Activated T-helper 2 cell treated with anti-CD3 and anti-CD28 coated beads, Interferon-gamma antibody, Interleukin-2, Interleukin-4, amounts not matched to agents 10 μg/mL and 5 μg/mL and 100 μg/mL, durations not matched to agents 14 hours and 24 hours and 36 hours (primary cell): ENCODE data around the gene INTS3. TPM values are rescaled to one million over a fixed set of nuclear protein-coding genes. Genes with fewer than 3 reads are reported as not detected.
"Not testable (repeated sequence)": the region's sequence is repeated elsewhere in the genome, so short reads cannot be mapped to it uniquely, and the experiment has no call there.

ENCODE experiments used
- DNase-seq: peaks from one replicate; pipeline ENCODE4 v3.0.0; 2021; ENCODE audit warnings: low spot score
- H3K27ac Mint-ChIP-seq: one replicate; pipeline ENCODE4 v1.8.0; 2021; ENCODE audit warnings: mixed read lengths
- H3K27me3 Mint-ChIP-seq: one replicate; pipeline ENCODE4 v1.8.0; 2021; ENCODE audit warnings: low read depth, mixed read lengths
- H3K36me3 Mint-ChIP-seq: one replicate; pipeline ENCODE4 v1.8.0; 2021; ENCODE audit warnings: low read depth, mixed read lengths
- H3K4me1 Mint-ChIP-seq: one replicate; pipeline ENCODE4 v1.8.0; 2021; ENCODE audit warnings: low read depth, mixed read lengths
- H3K4me3 Mint-ChIP-seq: one replicate; pipeline ENCODE4 v1.8.0; 2021; ENCODE audit warnings: low read depth, mild to moderate bottlenecking, moderate library complexity, mixed read lengths
- H3K9me3 Mint-ChIP-seq: one replicate; pipeline ENCODE4 v1.8.0; 2021; ENCODE audit warnings: mixed read lengths
- intact Hi-C: fragments of 100-400 bp; cut with micrococcal nuclease; formaldehyde crosslinking; loops from one replicate; pipeline ENCODE4 v1.15.1; 2023
- total RNA-seq: library from RNA; stranded (reverse); gene quantifications from 2 replicates; pipeline ENCODE4 v1.2.3, GENCODE V29; 2022

Gene INTS3
- total RNA-seq, 1 donor from 2014 or later: 54.0 TPM

DNA sequence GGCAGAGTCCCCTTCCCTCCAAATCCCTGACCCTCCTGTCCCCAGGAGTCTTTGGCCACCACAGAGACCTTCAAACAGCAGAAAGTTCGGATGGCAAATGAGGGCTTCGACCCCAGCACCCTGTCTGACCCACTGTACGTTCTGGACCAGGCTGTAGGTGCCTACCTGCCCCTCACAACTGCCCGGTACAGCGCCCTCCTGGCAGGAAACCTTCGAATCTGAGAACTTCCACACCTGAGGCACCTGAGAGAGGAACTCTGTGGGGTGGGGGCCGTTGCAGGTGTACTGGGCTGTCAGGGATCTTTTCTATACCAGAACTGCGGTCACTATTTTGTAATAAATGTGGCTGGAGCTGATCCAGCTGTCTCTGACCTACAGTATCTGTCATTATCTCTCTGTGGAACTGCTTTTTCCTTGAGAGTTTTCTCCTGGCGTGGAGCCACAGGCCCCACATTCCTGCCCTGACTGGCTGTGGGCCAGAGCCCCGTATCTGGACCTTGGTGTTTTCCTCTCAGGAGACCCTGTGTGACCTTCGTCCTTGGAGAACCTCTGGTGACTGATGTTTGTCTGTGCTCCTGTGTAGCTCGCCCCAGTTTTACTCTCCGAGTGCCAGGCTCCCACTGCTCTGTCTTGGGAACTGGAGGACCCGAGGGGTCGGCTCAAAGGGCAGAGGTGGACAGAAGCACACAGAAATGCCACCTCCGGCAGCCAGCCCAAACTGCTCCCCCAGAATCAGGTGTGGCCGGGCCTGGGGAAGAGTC, 52.1 kb downstream of the INTS3 start:
- H3K4me1 Mint-ChIP-seq: peaks cover 14% of the 10 kb centered on the region
- no peak for DNase-seq
- peaks cover 8% of the 10 kb centered on the region for H3K36me3 Mint-ChIP-seq
- H3K27me3 Mint-ChIP-seq: no peaks in the 10 kb centered on the region
- intact Hi-C loops: no loop called here
- no peak overlapping the region for H3K4me3 Mint-ChIP-seq
- no peak overlapping the region for H3K27ac Mint-ChIP-seq
- H3K9me3 Mint-ChIP-seq: no peaks in the 10 kb centered on the region

DNA sequence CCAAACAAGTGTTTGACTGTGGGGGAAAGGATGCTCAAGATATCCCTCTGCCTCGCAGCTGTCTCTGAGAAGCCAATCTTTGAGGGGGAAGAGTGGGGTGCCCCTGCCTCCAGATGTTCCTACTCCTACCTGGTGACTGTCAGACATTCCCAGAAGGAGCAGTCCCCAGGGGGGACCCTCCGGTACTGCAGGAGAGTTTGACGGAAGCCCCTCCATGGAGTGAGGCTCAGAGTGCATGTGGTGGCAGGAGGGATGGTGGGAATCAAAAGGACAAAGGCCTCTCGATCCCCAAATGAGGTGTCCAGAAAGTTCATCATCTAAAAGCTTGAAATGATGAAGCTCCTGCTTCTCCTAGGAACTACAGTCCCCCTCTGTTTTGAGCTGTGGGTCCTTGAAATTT, 52.7 kb downstream of the INTS3 start:
- intact Hi-C loops: no loop called here
- no peak overlapping the region for H3K4me3 Mint-ChIP-seq
- no peak for DNase-seq

DNA sequence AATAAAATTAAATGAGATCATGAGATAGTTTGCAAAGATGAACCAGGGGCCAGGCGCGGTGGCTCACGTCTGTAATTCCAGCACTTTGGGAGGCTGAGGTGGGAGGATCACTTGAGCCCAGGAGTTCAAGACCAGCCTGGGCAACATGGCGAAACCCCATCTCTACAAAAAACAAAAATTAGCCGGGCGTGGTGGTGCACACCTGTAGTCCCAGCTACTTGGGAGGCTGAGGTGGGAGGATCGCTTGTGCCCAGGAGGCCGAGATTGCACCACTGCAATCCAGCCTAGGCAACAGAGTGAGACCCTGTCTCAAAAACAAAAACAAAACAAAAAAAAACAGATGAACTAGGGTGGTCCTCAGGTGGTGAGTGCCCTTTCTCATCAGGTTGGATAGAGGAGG, 54.8 kb downstream of the INTS3 start:
- not testable (repeated sequence) for H3K27me3 Mint-ChIP-seq, DNase-seq, H3K9me3 Mint-ChIP-seq, H3K36me3 Mint-ChIP-seq, H3K4me1 Mint-ChIP-seq
- H3K4me3 Mint-ChIP-seq: peak overlapping the region; percentile 89
- intact Hi-C loops: loop anchor here (1.0 kb wide), 1 partner anchor 195 kb away; the partner anchor contains the start of gene JTB
- H3K27ac Mint-ChIP-seq: peak overlapping the region; percentile 96

More for the DNA sequence above, 52.7 kb downstream of the INTS3 start:
- no peaks in the 10 kb centered on the region for H3K27me3 Mint-ChIP-seq
- H3K4me1 Mint-ChIP-seq: peaks cover 14% of the 10 kb centered on the region
- peaks cover 8% of the 10 kb centered on the region for H3K36me3 Mint-ChIP-seq
- no peak overlapping the region for H3K27ac Mint-ChIP-seq
- H3K9me3 Mint-ChIP-seq: no peaks in the 10 kb centered on the region

DNA sequence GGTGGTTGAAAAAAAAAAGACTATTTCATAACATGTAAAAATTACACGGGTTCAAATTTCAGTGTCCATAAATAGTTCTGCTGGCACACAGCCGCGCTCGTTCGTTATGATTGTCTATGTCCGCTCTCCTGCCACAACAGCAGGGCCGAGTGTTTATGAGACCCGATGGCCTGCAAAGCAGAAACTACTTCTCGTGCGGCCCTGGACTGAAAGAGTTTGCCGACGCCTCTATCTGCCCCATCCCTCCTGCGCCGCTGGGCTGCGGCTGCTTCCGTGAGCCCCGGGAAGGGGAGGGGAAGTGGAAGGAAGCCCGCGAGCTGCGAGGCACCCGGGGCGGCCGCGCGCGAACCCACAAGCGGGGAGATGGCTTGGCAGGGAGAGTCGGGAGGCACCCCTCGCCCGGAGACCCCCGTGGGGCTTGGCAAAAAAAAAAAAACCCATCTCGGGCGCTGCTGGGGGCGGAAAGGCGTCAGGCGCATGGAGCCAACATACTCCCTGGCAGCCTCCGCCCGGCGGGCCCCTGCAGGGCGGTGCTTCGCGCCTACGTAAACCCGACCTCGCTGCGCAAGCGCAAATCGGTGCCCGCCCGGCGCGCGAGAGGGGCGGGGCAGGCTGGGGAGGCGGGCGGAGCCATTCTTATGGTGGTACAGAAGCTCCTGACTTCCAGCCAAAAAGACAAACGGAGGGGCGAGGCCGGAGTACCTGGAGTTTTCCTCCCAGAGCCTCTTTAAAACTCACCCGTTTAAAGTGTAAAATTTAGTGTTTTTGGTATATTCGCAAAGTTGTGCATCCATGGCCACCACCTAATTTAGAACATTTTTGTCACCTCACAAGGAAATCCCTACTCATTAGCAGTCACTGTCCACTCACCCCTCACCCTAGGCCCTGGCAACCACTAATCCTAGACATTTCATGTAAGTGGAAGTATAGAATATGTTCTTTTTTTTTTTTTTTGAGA, 55.7 kb downstream of the INTS3 start:
- Mint-ChIP-seq H3K36me3 (peaks cover 3% of the 10 kb centered on the region), H3K9me3 (no peaks in the 10 kb centered on the region), H3K4me1 (peaks cover 4% of the 10 kb centered on the region), H3K27ac (peak overlapping the region; percentile 96), H3K27me3 (no peaks in the 10 kb centered on the region), H3K4me3 (peak overlapping the region; percentile 89)
- DNase-seq: peak; percentile 89
- intact Hi-C loops: loop anchor here (1.0 kb wide), 1 partner anchor 194 kb away; the partner anchor contains the start of gene JTB

DNA sequence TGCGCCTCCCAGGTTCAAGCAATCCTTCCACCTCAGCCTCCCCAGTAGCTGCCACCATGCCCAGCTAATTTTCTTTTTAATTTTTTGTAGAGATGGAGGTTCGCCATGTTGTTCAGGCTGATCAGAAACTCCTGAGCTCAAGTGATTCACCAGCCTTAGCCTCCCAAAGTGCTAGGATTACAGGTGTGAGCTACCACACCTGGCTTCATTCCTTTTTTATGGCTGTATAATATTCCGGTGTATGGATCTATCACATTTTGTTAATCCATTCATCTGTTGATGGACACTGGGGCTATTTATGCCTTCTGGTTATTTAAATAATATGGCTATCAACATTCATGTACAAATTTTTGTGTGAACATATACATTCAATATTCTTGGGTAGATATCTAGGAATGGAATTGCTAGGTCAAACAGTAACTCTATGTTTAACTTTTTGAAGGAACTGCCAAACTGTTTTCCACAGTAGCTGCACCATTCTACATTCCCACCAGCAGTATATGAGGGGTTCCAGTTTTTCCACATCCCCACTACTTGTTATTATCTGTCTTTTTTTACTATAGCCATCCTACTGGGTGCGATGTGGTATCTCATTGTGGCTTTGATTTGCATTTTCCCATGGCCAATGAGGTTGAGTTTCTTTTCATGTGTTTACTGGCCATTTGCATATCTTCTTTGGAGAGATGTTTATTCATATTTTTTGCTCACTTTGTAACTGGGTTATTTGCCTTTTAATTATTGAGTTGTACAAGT, 58.4 kb downstream of the INTS3 start:
- no peaks in the 10 kb centered on the region for H3K36me3 Mint-ChIP-seq
- no peak overlapping the region for H3K4me3 Mint-ChIP-seq
- peaks cover 25% of the 10 kb centered on the region for H3K4me1 Mint-ChIP-seq
- H3K27me3 Mint-ChIP-seq: no peaks in the 10 kb centered on the region
- no peaks in the 10 kb centered on the region for H3K9me3 Mint-ChIP-seq
- no peak overlapping the region for H3K27ac Mint-ChIP-seq
- intact Hi-C loops: no loop called here
- no peak for DNase-seq

DNA sequence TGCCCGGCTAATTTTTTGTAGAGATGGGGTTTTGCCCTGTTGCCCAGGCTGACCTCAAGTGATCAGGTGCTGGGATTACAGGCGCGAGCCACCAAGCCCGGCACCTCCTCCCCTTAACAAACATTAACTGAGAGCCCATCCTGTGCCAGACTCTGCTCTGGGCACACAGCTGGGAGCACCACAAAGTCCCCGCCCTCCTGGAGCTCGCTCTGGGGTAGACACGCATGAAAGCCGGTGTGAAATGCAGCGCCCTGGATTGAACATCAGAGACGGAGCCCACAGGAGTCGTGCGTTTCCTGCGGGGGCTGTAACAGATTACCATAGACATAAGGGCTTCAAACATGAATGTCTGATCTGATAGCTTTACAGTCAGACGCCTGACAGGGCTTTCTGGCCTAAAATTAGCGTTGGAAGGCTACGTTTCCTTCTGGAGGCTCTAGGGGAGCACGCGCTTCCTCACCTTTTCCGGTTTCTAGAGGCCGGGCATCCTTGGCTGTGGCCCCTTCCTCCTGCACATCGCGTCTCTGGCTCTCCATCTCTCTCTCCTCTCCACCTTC, 61.7 kb downstream of the INTS3 start:
- Mint-ChIP-seq H3K27ac (peak overlapping the region; percentile 93), H3K4me3 (peak overlapping the region; percentile 20), H3K36me3 (no peaks in the 10 kb centered on the region), H3K9me3 (no peaks in the 10 kb centered on the region), H3K4me1 (peaks cover 31% of the 10 kb centered on the region), H3K27me3 (no peaks in the 10 kb centered on the region)
- DNase-seq: no peak
- intact Hi-C loops: loop anchor here (5.0 kb wide), 2 partner anchors 133 to 368 kb away; partner anchors contain the start of genes GATAD2B and NUP210L

DNA sequence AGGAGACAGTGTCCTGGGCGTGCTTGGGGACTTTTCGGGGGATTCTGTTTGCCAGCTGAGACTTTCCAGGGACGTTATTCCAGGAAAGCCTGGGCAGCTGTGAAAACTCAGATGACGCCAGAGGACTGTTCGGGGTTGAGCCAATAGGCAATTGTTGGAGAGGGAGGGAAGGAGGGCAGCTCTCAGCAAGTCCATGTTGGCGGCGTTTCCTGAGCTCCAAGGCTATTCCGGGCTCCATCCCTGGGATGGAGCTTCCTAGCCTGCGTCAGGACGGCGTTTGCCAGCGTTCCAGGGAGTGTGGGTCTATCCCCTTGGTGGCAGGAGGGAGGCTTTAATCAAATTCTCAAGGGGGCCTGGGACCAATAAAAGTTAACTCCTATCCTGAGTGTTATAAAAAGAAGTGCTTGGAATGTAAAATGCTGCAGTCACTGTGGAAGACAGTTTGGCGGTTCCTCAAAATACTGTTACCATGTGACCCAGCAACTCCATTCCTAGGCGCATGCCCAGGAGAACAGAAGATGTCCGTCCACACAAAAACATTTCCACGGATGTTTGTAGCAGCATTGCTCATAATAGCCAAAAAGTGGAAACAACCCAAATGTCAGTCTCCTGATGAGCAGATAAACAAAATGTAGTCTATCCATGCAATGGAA, 62.6 kb downstream of the INTS3 start:
- no peak for DNase-seq
- Mint-ChIP-seq H3K36me3 (no peaks in the 10 kb centered on the region), H3K27ac (peak overlapping the region; percentile 93), H3K4me3 (peak overlapping the region; percentile 52), H3K4me1 (peaks cover 31% of the 10 kb centered on the region), H3K27me3 (no peaks in the 10 kb centered on the region), H3K9me3 (no peaks in the 10 kb centered on the region)
- intact Hi-C loops: loop anchor here (5.0 kb wide), 2 partner anchors 132 to 367 kb away; partner anchors contain the start of genes GATAD2B and NUP210L

DNA sequence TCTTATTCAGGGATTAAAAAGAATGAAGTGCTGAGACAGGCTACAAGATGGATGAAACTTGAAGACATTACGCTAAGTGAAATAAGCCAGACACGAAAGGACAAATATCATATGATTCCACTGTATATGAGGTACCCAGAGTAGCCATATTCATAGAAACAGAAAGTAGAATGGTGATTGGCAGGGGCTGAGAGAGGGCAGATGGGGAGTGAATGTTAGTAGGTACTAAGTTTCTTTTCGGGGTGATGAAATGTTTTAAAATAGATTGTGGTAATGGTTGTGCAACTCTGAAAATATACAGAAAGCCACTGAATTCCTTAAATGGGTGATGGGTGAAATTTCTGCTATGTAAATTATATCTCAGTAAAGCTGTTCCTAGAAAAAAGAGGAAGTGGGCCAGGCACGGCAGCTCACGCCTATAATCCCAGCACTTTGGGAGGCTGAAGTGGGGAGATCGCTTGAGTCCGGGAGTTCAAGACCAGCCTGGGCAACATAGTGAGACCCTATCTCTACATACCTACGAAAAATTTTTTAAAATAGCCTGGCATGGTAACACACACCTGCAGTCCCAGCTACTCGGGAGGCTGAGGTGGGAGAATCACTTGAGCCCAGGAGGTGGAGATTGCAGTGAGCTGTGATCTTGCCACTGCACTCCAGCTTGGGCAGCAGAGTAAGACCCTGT, 63.3 kb downstream of the INTS3 start:
- no peaks in the 10 kb centered on the region for H3K27me3 Mint-ChIP-seq
- H3K4me1 Mint-ChIP-seq: peaks cover 31% of the 10 kb centered on the region
- H3K27ac Mint-ChIP-seq: peak overlapping the region; percentile 93
- intact Hi-C loops: loop anchor here (1.0 to 5.0 kb wide), 3 partner anchors 120 to 366 kb away; partner anchors contain the start of genes GATAD2B and NUP210L
- H3K36me3 Mint-ChIP-seq: no peaks in the 10 kb centered on the region
- peak; percentile 24 for DNase-seq
- no peaks in the 10 kb centered on the region for H3K9me3 Mint-ChIP-seq
- peak overlapping the region; percentile 52 for H3K4me3 Mint-ChIP-seq

DNA sequence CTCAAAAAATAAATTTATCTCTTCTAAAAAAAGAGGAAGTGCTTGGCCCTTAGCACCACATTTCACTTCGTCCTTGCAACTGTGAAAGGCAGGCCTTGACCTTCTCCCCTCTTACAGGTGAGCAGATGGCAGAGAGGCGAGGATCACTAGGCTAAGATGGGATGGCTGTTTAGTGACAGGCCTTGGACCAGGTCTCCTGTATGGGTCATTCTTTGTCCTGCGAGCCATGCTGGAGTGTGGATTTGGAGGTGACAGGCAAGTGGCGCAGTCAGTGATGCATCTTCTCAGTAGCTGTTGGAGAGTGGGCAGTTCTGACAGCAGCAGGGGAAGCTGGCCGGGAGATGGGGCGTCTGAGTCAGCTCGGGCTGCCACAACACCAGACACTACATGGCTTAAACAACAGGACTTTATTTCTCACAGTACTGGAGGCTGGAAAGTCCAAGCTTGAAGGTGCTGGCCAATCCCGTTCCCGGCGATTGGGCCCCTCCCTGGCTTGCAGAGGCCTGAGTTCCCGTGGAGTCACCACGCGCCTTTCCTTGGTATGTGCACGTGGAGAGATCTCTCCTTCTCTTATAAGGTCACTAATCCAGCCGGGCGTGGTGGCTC, 63.9 kb downstream of the INTS3 start:
- Mint-ChIP-seq H3K27me3 (no peaks in the 10 kb centered on the region), H3K36me3 (no peaks in the 10 kb centered on the region), H3K9me3 (no peaks in the 10 kb centered on the region), H3K4me3 (no peak overlapping the region), H3K27ac (peak overlapping the region; percentile 93), H3K4me1 (peaks cover 33% of the 10 kb centered on the region)
- no peak for DNase-seq
- intact Hi-C loops: loop anchor here (1.0 to 5.0 kb wide), 3 partner anchors 120 to 366 kb away; partner anchors contain the start of genes GATAD2B and NUP210L

DNA sequence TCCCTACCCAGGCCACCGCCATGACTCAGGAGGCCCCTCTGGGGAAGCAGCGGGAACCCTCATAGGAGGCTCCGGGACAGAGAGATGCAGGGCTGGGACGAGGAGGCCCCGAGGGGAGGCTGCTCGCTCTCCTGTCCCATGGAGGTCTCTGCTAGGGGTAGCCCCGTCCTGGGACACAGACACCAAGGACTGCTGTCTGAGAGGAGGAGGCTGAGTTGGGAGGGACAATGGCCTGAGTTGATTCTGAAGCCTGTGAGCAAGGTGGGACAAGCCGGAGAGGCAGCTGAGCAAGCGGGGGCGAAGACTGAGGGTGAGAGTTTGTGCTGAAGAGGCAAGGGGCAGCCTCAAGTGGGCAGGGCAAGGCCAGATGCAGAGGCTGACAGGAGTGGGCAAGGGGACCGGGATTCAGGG, 64.8 kb downstream of the INTS3 start:
- Mint-ChIP-seq H3K27me3 (no peaks in the 10 kb centered on the region), H3K4me1 (peaks cover 35% of the 10 kb centered on the region), H3K36me3 (no peaks in the 10 kb centered on the region), H3K27ac (peak overlapping the region; percentile 59), H3K4me3 (no peak overlapping the region), H3K9me3 (no peaks in the 10 kb centered on the region)
- DNase-seq: no peak
- intact Hi-C loops: loop anchor here (5.0 kb wide), 2 partner anchors 130 to 365 kb away; partner anchors contain the start of genes GATAD2B and NUP210L
